ENCODE measurements around the gene SDF4. TPM values are rescaled to one million over a fixed set of nuclear protein-coding genes. Genes with fewer than 3 reads are reported as not detected.

The SDF4 gene
- total RNA-seq, 2 donors from 2014 or later, result 202 to 325 TPM

DNA sequence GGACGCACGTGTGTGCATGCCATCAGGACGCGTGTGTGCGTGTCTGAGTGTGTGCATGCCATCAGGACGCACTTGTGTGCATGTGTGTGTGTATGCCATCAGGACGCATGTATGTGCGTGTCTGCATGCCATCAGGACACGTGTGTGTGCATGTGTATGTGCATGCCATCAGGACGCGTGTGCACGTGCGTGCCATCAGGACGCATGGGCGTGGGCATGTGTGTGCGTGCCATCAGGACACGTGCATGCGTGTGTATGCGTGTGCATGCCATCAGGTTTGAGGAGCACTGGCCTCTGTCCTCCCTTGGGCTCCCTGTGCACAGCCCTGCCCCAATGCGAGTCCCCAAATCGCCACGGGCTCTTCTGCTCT is 27.3 kb upstream of the SDF4 start:
- no peaks in the 10 kb centered on the region for H3K9me3 ChIP-seq
- DNase-seq, result no peak
- intact Hi-C loops (cut with DNase I), result no loop called here
- H3K27me3 ChIP-seq, result no peaks in the 10 kb centered on the region
- TF ChIP-seq, protein P1, sequence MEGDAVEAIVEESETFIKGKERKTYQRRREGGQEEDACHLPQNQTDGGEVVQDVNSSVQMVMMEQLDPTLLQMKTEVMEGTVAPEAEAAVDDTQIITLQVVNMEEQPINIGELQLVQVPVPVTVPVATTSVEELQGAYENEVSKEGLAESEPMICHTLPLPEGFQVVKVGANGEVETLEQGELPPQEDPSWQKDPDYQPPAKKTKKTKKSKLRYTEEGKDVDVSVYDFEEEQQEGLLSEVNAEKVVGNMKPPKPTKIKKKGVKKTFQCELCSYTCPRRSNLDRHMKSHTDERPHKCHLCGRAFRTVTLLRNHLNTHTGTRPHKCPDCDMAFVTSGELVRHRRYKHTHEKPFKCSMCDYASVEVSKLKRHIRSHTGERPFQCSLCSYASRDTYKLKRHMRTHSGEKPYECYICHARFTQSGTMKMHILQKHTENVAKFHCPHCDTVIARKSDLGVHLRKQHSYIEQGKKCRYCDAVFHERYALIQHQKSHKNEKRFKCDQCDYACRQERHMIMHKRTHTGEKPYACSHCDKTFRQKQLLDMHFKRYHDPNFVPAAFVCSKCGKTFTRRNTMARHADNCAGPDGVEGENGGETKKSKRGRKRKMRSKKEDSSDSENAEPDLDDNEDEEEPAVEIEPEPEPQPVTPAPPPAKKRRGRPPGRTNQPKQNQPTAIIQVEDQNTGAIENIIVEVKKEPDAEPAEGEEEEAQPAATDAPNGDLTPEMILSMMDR (IDR thresholded peaks at IDR 0.05), result no peak
- no peak overlapping the region for H3K27ac ChIP-seq
- H3K4me1 ChIP-seq, result no peaks in the 10 kb centered on the region
- peaks cover 14% of the 10 kb centered on the region for H3K36me3 ChIP-seq
- no peak overlapping the region for H3K4me3 ChIP-seq
- no peak overlapping the region for H3K9ac ChIP-seq (ENCODE audit: low read depth in 2 of 2, low read length in 2 of 2)

DNA sequence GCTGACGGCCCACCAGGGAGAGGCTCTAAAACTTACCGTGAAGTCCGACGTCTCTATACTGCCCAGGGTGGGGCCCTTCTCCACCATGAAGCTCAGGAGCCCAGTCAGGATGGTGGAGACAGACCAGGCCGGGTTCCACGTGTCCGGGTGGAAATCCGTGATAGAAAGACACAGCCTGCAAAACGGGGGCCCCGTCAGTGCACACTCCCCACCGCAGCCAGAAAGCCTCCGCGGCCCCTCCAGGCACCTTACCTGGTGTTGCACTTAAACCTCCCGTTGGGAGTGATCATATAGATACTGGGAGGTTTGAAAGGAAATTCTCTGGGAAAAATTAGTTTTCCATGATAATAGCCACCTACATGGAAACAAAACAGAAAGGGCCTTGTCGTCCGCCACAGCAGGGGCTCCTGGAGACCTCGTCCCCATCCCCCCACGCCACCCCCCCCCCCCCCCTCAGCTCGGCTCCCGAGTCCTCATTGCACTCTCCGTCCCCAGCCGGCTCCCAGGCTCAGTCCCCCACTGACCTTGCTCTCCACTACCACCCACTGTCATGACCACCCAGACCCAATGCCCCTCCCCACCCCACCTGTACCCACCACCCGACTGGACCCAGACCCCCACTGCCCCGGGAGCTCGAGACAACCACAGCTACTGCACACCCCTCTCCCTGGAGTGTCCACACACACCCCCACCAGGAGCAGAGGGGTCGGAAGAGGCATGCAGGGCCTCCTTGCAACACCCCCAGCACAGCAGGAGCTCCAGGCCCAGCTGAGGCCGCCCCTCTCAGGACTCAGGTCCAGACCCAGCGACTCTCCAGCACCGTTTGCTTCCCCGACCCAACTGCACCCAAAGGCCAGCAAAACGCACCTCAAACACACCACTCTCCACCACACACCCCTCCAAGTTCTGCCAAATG is 25.4 kb upstream of the SDF4 start:
- Histone ChIP-seq H3K4me1 (no peaks in the 10 kb centered on the region), H3K9ac (ENCODE audit: low read depth in 2 of 2, low read length in 2 of 2) (no peak overlapping the region), H3K36me3 (peaks cover 2% of the 10 kb centered on the region), H3K27me3 (no peaks in the 10 kb centered on the region), H3K9me3 (no peaks in the 10 kb centered on the region), H3K4me3 (no peak overlapping the region), H3K27ac (no peak overlapping the region)
- intact Hi-C loops (cut with DNase I), result no loop called here
- DNase-seq, result no peak
- TF ChIP-seq, protein P1 (IDR thresholded peaks at IDR 0.05), result no peak

DNA sequence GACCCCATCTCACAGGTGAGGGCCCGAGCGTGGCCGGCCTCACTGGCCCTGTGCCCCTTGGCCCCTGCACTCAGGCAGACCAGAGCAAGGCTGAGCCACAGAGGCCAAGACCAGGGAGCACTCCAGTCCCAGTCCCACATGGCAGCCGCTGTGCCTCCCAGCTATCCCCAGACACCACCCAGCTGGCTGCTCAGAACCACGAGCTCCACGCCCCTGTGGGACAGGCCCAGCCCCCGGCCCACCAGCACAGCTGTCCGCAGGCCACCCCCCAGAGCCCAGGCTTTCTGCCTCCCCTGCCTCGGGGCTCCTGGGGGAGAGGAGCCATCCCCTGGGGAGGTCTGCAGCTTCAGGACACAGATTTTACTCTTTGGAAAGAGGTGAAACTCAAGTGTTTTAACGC is 23.8 kb upstream of the SDF4 start:
- Histone ChIP-seq H3K36me3 (no peaks in the 10 kb centered on the region), H3K9me3 (no peaks in the 10 kb centered on the region), H3K4me3 (no peak overlapping the region), H3K4me1 (no peaks in the 10 kb centered on the region), H3K9ac (ENCODE audit: low read depth in 2 of 2, low read length in 2 of 2) (no peak overlapping the region), H3K27me3 (no peaks in the 10 kb centered on the region), H3K27ac (no peak overlapping the region)
- DNase-seq, result no peak
- TF ChIP-seq, protein P1 (IDR thresholded peaks at IDR 0.05), result no peak
- intact Hi-C loops (cut with DNase I), result no loop called here

DNA sequence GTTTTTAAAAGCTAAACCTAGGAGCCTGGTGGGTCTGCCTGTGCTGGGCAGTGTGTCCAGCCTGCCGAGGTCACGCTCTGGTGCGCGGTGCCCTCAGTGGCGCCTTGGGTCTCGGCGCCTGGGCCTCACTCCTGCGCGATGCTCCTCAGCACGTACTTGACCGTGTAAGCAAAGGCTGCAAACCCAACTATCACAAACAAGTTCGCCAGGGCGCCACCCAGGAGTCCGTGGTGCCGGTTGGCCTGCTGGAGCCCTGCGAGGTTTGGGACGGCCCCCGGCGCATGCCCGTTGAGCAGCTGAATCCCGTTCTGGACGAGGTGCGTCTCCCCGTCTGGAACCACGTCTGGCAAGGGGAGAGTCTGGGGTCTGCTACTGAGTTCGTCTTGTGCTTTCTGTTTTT is 23.3 kb upstream of the SDF4 start:
- H3K4me3 ChIP-seq, result no peak overlapping the region
- intact Hi-C loops (cut with DNase I), result no loop called here
- DNase-seq, result no peak
- no peaks in the 10 kb centered on the region for H3K4me1 ChIP-seq
- no peaks in the 10 kb centered on the region for H3K36me3 ChIP-seq
- no peaks in the 10 kb centered on the region for H3K9me3 ChIP-seq
- H3K27ac ChIP-seq, result no peak overlapping the region
- TF ChIP-seq, protein P1 (IDR thresholded peaks at IDR 0.05), result no peak
- no peak overlapping the region for H3K9ac ChIP-seq (ENCODE audit: low read depth in 2 of 2, low read length in 2 of 2)
- no peaks in the 10 kb centered on the region for H3K27me3 ChIP-seq

DNA sequence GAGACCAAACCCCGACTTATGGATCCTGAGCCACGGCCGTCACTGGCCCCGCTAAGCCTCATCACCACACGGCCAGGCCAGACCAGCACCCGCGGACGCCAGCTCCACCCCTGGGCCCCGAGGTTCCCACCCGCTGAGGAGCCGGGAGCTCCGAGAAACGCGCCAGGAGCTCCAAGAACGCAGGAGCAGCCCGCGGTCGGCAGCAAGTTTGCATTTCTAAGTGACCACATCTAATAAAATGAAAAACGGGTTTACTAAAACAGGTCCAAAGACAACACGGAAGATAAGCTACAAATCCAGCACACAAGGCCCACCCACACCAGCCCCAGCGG is 22.8 kb upstream of the SDF4 start:
- Histone ChIP-seq H3K9me3 (no peaks in the 10 kb centered on the region), H3K4me1 (no peaks in the 10 kb centered on the region), H3K27me3 (no peaks in the 10 kb centered on the region), H3K4me3 (no peak overlapping the region), H3K9ac (ENCODE audit: low read depth in 2 of 2, low read length in 2 of 2) (no peak overlapping the region), H3K36me3 (no peaks in the 10 kb centered on the region), H3K27ac (no peak overlapping the region)
- TF ChIP-seq, protein P1 (IDR thresholded peaks at IDR 0.05), result no peak
- no peak for DNase-seq
- intact Hi-C loops (cut with DNase I), result loop anchor here (5.0 kb wide), 1 partner anchor 132 kb away; no protein-coding TSS in a partner anchor
